Osteocyte (in vitro differentiated cells): Measurements from ENCODE around the gene ATF6. TPM values are rescaled to one million over a fixed set of nuclear protein-coding genes. Genes with fewer than 3 reads are reported as not detected.

ENCODE experiments used
- DNase-seq: peaks from one replicate; pipeline ENCODE4 v3.0.0; 2021; ENCODE audit warnings: mixed read lengths; ENCODE audit not compliant: unreplicated experiment; ENCODE audit errors: extremely low spot score
- H3K27ac Mint-ChIP-seq: one replicate; pipeline ENCODE4 v1.8.0; 2021; ENCODE audit warnings: mild to moderate bottlenecking, mixed read lengths; ENCODE audit not compliant: unreplicated experiment
- H3K27me3 Mint-ChIP-seq: one replicate; pipeline ENCODE4 v1.8.0; 2021; ENCODE audit warnings: mixed read lengths; ENCODE audit not compliant: unreplicated experiment
- H3K36me3 Mint-ChIP-seq: one replicate; pipeline ENCODE4 v1.8.0; 2021; ENCODE audit warnings: mixed read lengths; ENCODE audit not compliant: unreplicated experiment
- H3K4me1 Mint-ChIP-seq: one replicate; pipeline ENCODE4 v1.8.0; 2021; ENCODE audit warnings: mixed read lengths; ENCODE audit not compliant: unreplicated experiment
- H3K4me3 Mint-ChIP-seq: one replicate; pipeline ENCODE4 v1.8.0; 2021; ENCODE audit warnings: mild to moderate bottlenecking, moderate library complexity, mixed read lengths; ENCODE audit not compliant: unreplicated experiment
- H3K9me3 Mint-ChIP-seq: one replicate; pipeline ENCODE4 v1.8.0; 2021; ENCODE audit warnings: mixed read lengths; ENCODE audit not compliant: unreplicated experiment
- CTCF ChIP-seq: fragments of 200-600 bp; sonication (generic); IDR thresholded peaks from 2 replicates; pipeline ENCODE4 v1.5.0; 2021; ENCODE audit warnings: antibody characterized with exemption, mild to moderate bottlenecking, moderate library complexity
- total RNA-seq: library from RNA; stranded (reverse); gene quantifications from 2 replicates; pipeline ENCODE4 v1.2.1, GENCODE V29; 2021

Gene ATF6
- total RNA-seq, 1 donor from 2014 or later, result 29.7 TPM

- Mint-ChIP-seq H3K36me3 (no peaks in the 10 kb centered on the region), H3K27me3 (peaks cover 43% of the 10 kb centered on the region), H3K4me1 (no peaks in the 10 kb centered on the region), H3K4me3 (no peak overlapping the region), H3K27ac (no peak overlapping the region), H3K9me3 (no peaks in the 10 kb centered on the region)
- DNase-seq, result no peak
- TF ChIP-seq CTCF, result no peak
These were observed 25.2 kb upstream of the ATF6 start for GRCh38 chr1:161740921-161741320.

GRCh38 chr1:161743231-161743630 lies 22.9 kb upstream of the ATF6 start:
- Mint-ChIP-seq H3K9me3 (no peaks in the 10 kb centered on the region), H3K27me3 (peaks cover 40% of the 10 kb centered on the region), H3K4me3 (no peak overlapping the region), H3K4me1 (no peaks in the 10 kb centered on the region), H3K27ac (no peak overlapping the region), H3K36me3 (no peaks in the 10 kb centered on the region)
- TF ChIP-seq CTCF, result no peak
- DNase-seq, result no peak

- no peak for TF ChIP-seq CTCF
- peaks cover 18% of the 10 kb centered on the region for H3K4me1 Mint-ChIP-seq
These were observed 18.3 kb upstream of the ATF6 start for GRCh38 chr1:161747801-161748200.

GRCh38 chr1:161749509-161750407 lies 16.4 kb upstream of the ATF6 start, which contains the start of gene DUSP12:
Gene DUSP12 (plus strand): TSS chr1:161749786. CDS start chr1:161749802, 16 bp downstream.
- Mint-ChIP-seq H3K27me3 (peaks cover 18% of the 10 kb centered on the region), H3K36me3 (peaks cover 17% of the 10 kb centered on the region), H3K4me3 (peak within 1 kb of the TSS; percentile 99), H3K27ac (peak within 1 kb of the TSS; percentile 99), H3K9me3 (no peaks in the 10 kb centered on the region), H3K4me1 (peaks cover 18% of the 10 kb centered on the region)
- TF ChIP-seq CTCF, result peak; percentile 22
- peak; percentile 97 for DNase-seq

More at GRCh38 chr1:161747801-161748200, 18.3 kb upstream of the ATF6 start:
- H3K27me3 Mint-ChIP-seq, result peaks cover 22% of the 10 kb centered on the region
- no peak for DNase-seq
- no peak overlapping the region for H3K4me3 Mint-ChIP-seq
- H3K36me3 Mint-ChIP-seq, result peaks cover 4% of the 10 kb centered on the region
- H3K9me3 Mint-ChIP-seq, result no peaks in the 10 kb centered on the region
- H3K27ac Mint-ChIP-seq, result no peak overlapping the region

GRCh38 chr1:161763522-161764098 lies 2.5 kb upstream of the ATF6 start:
- Mint-ChIP-seq H3K4me3 (peak overlapping the region; percentile 31), H3K36me3 (peaks cover 2% of the 10 kb centered on the region), H3K27me3 (no peaks in the 10 kb centered on the region), H3K9me3 (no peaks in the 10 kb centered on the region), H3K4me1 (peaks cover 26% of the 10 kb centered on the region), H3K27ac (peak overlapping the region; percentile 72)
- peak; percentile 50 for TF ChIP-seq CTCF
- DNase-seq, result no peak
